PC-3 (cell line): ENCODE data around the gene CD22. TPM values are rescaled to one million over a fixed set of nuclear protein-coding genes. Genes with fewer than 3 reads are reported as not detected.
"Not testable (repeated sequence)": the region's sequence is repeated elsewhere in the genome, so short reads cannot be mapped to it uniquely, and the experiment has no call there.

Experiments
- ATAC-seq: fragments of 200-7000 bp; cut with Tn5 transposase; 2 replicates; pipeline ENCODE4 v1.9.1; 2020; ENCODE audit warnings: mild to moderate bottlenecking, moderate library complexity
- BruUV-seq: library from RNA; stranded (reverse); fragments of 400-500 nt; replicated peaks from 2 replicates; lab custom pipeline; 2021; lab: Mats Ljungman, UMichigan
- CTCF ChIA-PET: fragments of 300-600 bp; sonication (Branson Sonifier 250); formaldehyde crosslinking; loops from one replicate; lab custom pipeline; 2022; ENCODE audit warnings: antibody characterized with exemption; lab: Charles Lee
- POLR2A ChIA-PET: fragments of 300-600 bp; sonication (Branson Sonifier 250); formaldehyde crosslinking; loops from one replicate; lab custom pipeline; 2022; ENCODE audit warnings: antibody characterized with exemption; ENCODE audit not compliant: unreplicated experiment; lab: Charles Lee
- DNase-seq: peaks from one replicate; pipeline ENCODE4 v3.0.0-alpha.2; 2015
- H2AFZ ChIP-seq: fragments of 300-600 bp; sonication (generic); 2 replicates; pipeline ENCODE4 v1.6.0; 2016; ENCODE audit warnings: antibody characterized with exemption, low read length
- H3F3A ChIP-seq: fragments of 300-600 bp; sonication (generic); one replicate; pipeline ENCODE4 v1.6.0; 2017; ENCODE audit warnings: antibody characterized with exemption, low read length, control low read depth, mild to moderate bottlenecking; ENCODE audit not compliant: unreplicated experiment
- H3K27ac ChIP-seq: fragments of 300-600 bp; sonication (generic); 2 replicates; pipeline ENCODE4 v1.5.1; 2016; ENCODE audit warnings: mild to moderate bottlenecking, low read length
- H3K27me3 ChIP-seq: fragments of 300-600 bp; sonication (generic); 2 replicates; pipeline ENCODE4 v1.6.1; 2016; ENCODE audit warnings: low read length, mixed read lengths
- H3K36me3 ChIP-seq: fragments of 300-600 bp; sonication (generic); 2 replicates; pipeline ENCODE4 v1.6.1; 2016; ENCODE audit warnings: low read depth, mixed run types, low read length, mixed read lengths
- H3K4me1 ChIP-seq: fragments of 300-600 bp; sonication (generic); 2 replicates; pipeline ENCODE4 v1.5.1; 2016; ENCODE audit warnings: low read length; ENCODE audit not compliant: insufficient read depth
- H3K4me2 ChIP-seq: fragments of 300-600 bp; sonication (generic); 2 replicates; pipeline ENCODE4 v1.6.0; 2016; ENCODE audit warnings: low read length
- H3K4me3 ChIP-seq: fragments of 300-600 bp; sonication (generic); 2 replicates; pipeline ENCODE4 v1.5.1; 2016; ENCODE audit warnings: mild to moderate bottlenecking, low read length, mixed read lengths
- H3K79me2 ChIP-seq: fragments of 300-600 bp; sonication (generic); 2 replicates; pipeline ENCODE4 v1.6.1; 2017; ENCODE audit warnings: low read length, mixed read lengths
- H3K9ac ChIP-seq: fragments of 300-600 bp; sonication (generic); 2 replicates; pipeline ENCODE4 v1.6.0; 2016; ENCODE audit warnings: mild to moderate bottlenecking, low read length
- H3K9me2 ChIP-seq: fragments of 300-600 bp; sonication (generic); replicated peaks from 2 replicates; pipeline ENCODE4 v1.6.1; 2016; ENCODE audit warnings: mixed run types, low read length, mixed read lengths
- H3K9me3 ChIP-seq: fragments of 300-600 bp; sonication (generic); 2 replicates; pipeline ENCODE4 v1.6.1; 2016; ENCODE audit warnings: low read length, mixed read lengths
- H4K20me1 ChIP-seq: fragments of 300-600 bp; sonication (generic); 2 replicates; pipeline ENCODE4 v1.6.1; 2016; ENCODE audit warnings: low read length, mixed read lengths
- CTCF ChIP-seq: fragments of 300-600 bp; sonication (generic); conservative IDR thresholded peaks from 2 replicates; pipeline ENCODE4 v1.5.1; 2017; ENCODE audit warnings: antibody characterized with exemption, low read depth, mild to moderate bottlenecking, low read length
- EZH2 ChIP-seq: fragments of 300-600 bp; sonication (generic); IDR thresholded peaks from one replicate; pipeline ENCODE4 v1.6.1; 2017; ENCODE audit warnings: antibody characterized with exemption, mild to moderate bottlenecking, low read length; ENCODE audit not compliant: unreplicated experiment
- EZH2phosphoT487 ChIP-seq: fragments of 300-600 bp; sonication (generic); IDR thresholded peaks from 2 replicates; pipeline ENCODE4 v1.6.1; 2018; ENCODE audit warnings: mild to moderate bottlenecking, antibody characterized with exemption, low read length, borderline replicate concordance
- intact Hi-C: fragments of 100-400 bp; cut with micrococcal nuclease; formaldehyde crosslinking; loops from 2 replicates; pipeline ENCODE4 v1.9.0; 2023
- total RNA-seq: library from RNA; depleted of rRNA; stranded (reverse); fragments of >200 nt; gene quantifications from 2 replicates; pipeline ENCODE4 v1.2.3, GENCODE V29; 2014

CD22 gene
- total RNA-seq, 1 experiment from 2014 or later = 0.07 TPM

- Histone ChIP-seq H3K36me3 (no peaks in the 10 kb centered on the region; the same call in 1 of the 2 replicates), H3K79me2 (no peaks in the 10 kb centered on the region), H3K4me2 (no peak overlapping the region), H3K27ac (no peak overlapping the region), H3K4me1 (no peaks in the 10 kb centered on the region), H3K9me3 (no peaks in the 10 kb centered on the region), H3K4me3 (no peak overlapping the region), H3K27me3 (no peaks in the 10 kb centered on the region), H3F3A (no peaks in the 10 kb centered on the region), H4K20me1 (no peaks in the 10 kb centered on the region), H2AFZ (no peak overlapping the region), H3K9me2 (no peaks in the 10 kb centered on the region), H3K9ac (no peak overlapping the region)
- intact Hi-C loops = no loop called here
- peak; percentile 24 for DNase-seq
- ATAC-seq = peak; percentile 82
- ChIA-PET POLR2A (interaction anchor here (0.5 kb wide), 1 partner anchor 140 kb away, joined by 5 read pairs; no protein-coding TSS in a partner anchor), CTCF (no interaction called here)
- TF ChIP-seq CTCF (no peak), EZH2phosphoT487 (no peak), EZH2 (no peak)
- BruUV-seq = no TSS peak
Measured at GRCh38 chr19:35281303-35281702, 47.7 kb upstream of the CD22 start.

GRCh38 chr19:35284153-35285094, 44.6 kb upstream of the CD22 start:
- no peak overlapping the region for H3K4me2 ChIP-seq
- CTCF ChIA-PET = no interaction called here
- H3K4me3 ChIP-seq = no peak overlapping the region
- H4K20me1 ChIP-seq = no peaks in the 10 kb centered on the region
- TF ChIP-seq EZH2 = no peak
- no peak for TF ChIP-seq EZH2phosphoT487
- TF ChIP-seq CTCF = no peak
- no peaks in the 10 kb centered on the region for H3F3A ChIP-seq
- H3K36me3 ChIP-seq = no peaks in the 10 kb centered on the region
- POLR2A ChIA-PET = no interaction called here
- no peak overlapping the region for H3K27ac ChIP-seq
- no peaks in the 10 kb centered on the region for H3K27me3 ChIP-seq
- H3K9ac ChIP-seq = no peak overlapping the region
- BruUV-seq = no TSS peak
- no peaks in the 10 kb centered on the region for H3K4me1 ChIP-seq
- no peak overlapping the region for H2AFZ ChIP-seq
- no peaks in the 10 kb centered on the region for H3K9me2 ChIP-seq
- H3K9me3 ChIP-seq = no peaks in the 10 kb centered on the region
- ATAC-seq (no peak), DNase-seq (no peak)
- no peaks in the 10 kb centered on the region for H3K79me2 ChIP-seq
- intact Hi-C loops = no loop called here

GRCh38 chr19:35285095-35285449, 43.9 kb upstream of the CD22 start:
- H3K4me2 ChIP-seq = no peak overlapping the region
- ChIA-PET POLR2A (no interaction called here), CTCF (no interaction called here)
- H3K4me3 ChIP-seq = no peak overlapping the region
- no peak for TF ChIP-seq EZH2
- TF ChIP-seq EZH2phosphoT487 = no peak
- TF ChIP-seq CTCF = no peak
- no peaks in the 10 kb centered on the region for H3K4me1 ChIP-seq
- H3K27me3 ChIP-seq = no peaks in the 10 kb centered on the region
- H3K27ac ChIP-seq = no peak overlapping the region
- H2AFZ ChIP-seq = no peak overlapping the region
- no peaks in the 10 kb centered on the region for H4K20me1 ChIP-seq
- no peaks in the 10 kb centered on the region for H3F3A ChIP-seq
- H3K9me2 ChIP-seq = no peaks in the 10 kb centered on the region
- no peaks in the 10 kb centered on the region for H3K9me3 ChIP-seq
- ATAC-seq (no peak), DNase-seq (no peak)
- no TSS peak for BruUV-seq
- no peaks in the 10 kb centered on the region for H3K36me3 ChIP-seq
- no peak overlapping the region for H3K9ac ChIP-seq
- H3K79me2 ChIP-seq = no peaks in the 10 kb centered on the region
- intact Hi-C loops = no loop called here

- H3K27me3 ChIP-seq, CTCF ChIA-PET, H3K9me3 ChIP-seq, H2AFZ ChIP-seq, ATAC-seq, H3K4me1 ChIP-seq, H3K9ac ChIP-seq, H3K27ac ChIP-seq, H3K4me2 ChIP-seq, DNase-seq, POLR2A ChIA-PET, H3F3A ChIP-seq, H3K36me3 ChIP-seq, H3K79me2 ChIP-seq, intact Hi-C loops, H4K20me1 ChIP-seq, H3K9me2 ChIP-seq, BruUV-seq, H3K4me3 ChIP-seq: not testable (repeated sequence)
Measured at GRCh38 chr19:35285465-35285864, 43.5 kb upstream of the CD22 start.
